NCI-H1048 (cell line): ENCODE results near the gene SH3PXD2B.

Experiments used
- DNase-seq: peaks from one replicate; lab custom pipeline; 2025; lab: John Stamatoyannopoulos, UW

Gene SH3PXD2B

GRCh38 chr5:172436879-172437369 is 17.4 kb downstream of the SH3PXD2B start:
- DNase-seq: no peak

GRCh38 chr5:172436078-172436878 is 18.0 kb downstream of the SH3PXD2B start:
- DNase-seq: no peak

GRCh38 chr5:172435362-172436077 is 18.8 kb downstream of the SH3PXD2B start:
- DNase-seq: no peak

- no peak for DNase-seq
Measured at GRCh38 chr5:172434251-172434650, 20.1 kb downstream of the SH3PXD2B start.

- DNase-seq: no peak
Measured at GRCh38 chr5:172433513-172433912, 20.8 kb downstream of the SH3PXD2B start.

GRCh38 chr5:172433071-172433470 is 21.3 kb downstream of the SH3PXD2B start:
- no peak for DNase-seq

GRCh38 chr5:172430354-172430753 is 24.0 kb downstream of the SH3PXD2B start:
- DNase-seq: no peak

GRCh38 chr5:172429201-172429940 is 25.0 kb downstream of the SH3PXD2B start:
- no peak for DNase-seq

- no peak for DNase-seq
Measured at GRCh38 chr5:172428224-172429166, 25.8 kb downstream of the SH3PXD2B start.

- no peak for DNase-seq
Measured at GRCh38 chr5:172427202-172427601, 27.1 kb downstream of the SH3PXD2B start.

- no peak for DNase-seq
Measured at GRCh38 chr5:172426086-172426485, 28.2 kb downstream of the SH3PXD2B start.

GRCh38 chr5:172425402-172425801 is 28.9 kb downstream of the SH3PXD2B start:
- DNase-seq: no peak

- DNase-seq: no peak
Measured at GRCh38 chr5:172424808-172425207, 29.5 kb downstream of the SH3PXD2B start.

- DNase-seq: no peak
Measured at GRCh38 chr5:172424111-172424490, 30.2 kb downstream of the SH3PXD2B start.

- no peak for DNase-seq
Measured at GRCh38 chr5:172423379-172424110, 30.8 kb downstream of the SH3PXD2B start.

- no peak for DNase-seq
Measured at GRCh38 chr5:172422255-172422654, 32.1 kb downstream of the SH3PXD2B start.

GRCh38 chr5:172421020-172421419 is 33.3 kb downstream of the SH3PXD2B start:
- no peak for DNase-seq

GRCh38 chr5:172420235-172420939 is 33.9 kb downstream of the SH3PXD2B start:
- DNase-seq: peak; percentile 60

GRCh38 chr5:172418862-172419814 is 35.2 kb downstream of the SH3PXD2B start:
- DNase-seq: peak; percentile 55
